Measurements from ENCODE around the gene SUMO3. TPM values are rescaled to one million over a fixed set of nuclear protein-coding genes. Genes with fewer than 3 reads are reported as not detected.
"Not testable (repeated sequence)": the region's sequence is repeated elsewhere in the genome, so short reads cannot be mapped to it uniquely, and the experiment has no call there.

Gene SUMO3
- total RNA-seq, 1 donor from 2014 or later, result 69.0 TPM

GRCh38 chr21:44834951-44835646, 17.2 kb upstream of the SUMO3 start:
- no peak overlapping the region for H3K4me3 Mint-ChIP-seq (ENCODE audit: unreplicated experiment)
- H3K4me1 Mint-ChIP-seq (ENCODE audit: unreplicated experiment), result no peaks in the 10 kb centered on the region
- TF ChIP-seq CTCF (IDR thresholded peaks at IDR 0.05; ENCODE audit: unreplicated experiment), result no peak
- no peak for DNase-seq (ENCODE audit: low spot score)
- H3K36me3 Mint-ChIP-seq (ENCODE audit: low read depth, unreplicated experiment), result no peaks in the 10 kb centered on the region
- no peak overlapping the region for H3K27ac Mint-ChIP-seq (ENCODE audit: unreplicated experiment)
- no peaks in the 10 kb centered on the region for H3K27me3 Mint-ChIP-seq (ENCODE audit: unreplicated experiment)
- H3K9me3 Mint-ChIP-seq (ENCODE audit: unreplicated experiment), result no peaks in the 10 kb centered on the region

- no peaks in the 10 kb centered on the region for H3K27me3 Mint-ChIP-seq (ENCODE audit: unreplicated experiment)
These were observed 16.5 kb upstream of the SUMO3 start for GRCh38 chr21:44834231-44834950.

GRCh38 chr21:44833663-44834062, 15.8 kb upstream of the SUMO3 start:
- Mint-ChIP-seq H3K4me1 (ENCODE audit: unreplicated experiment) (no peaks in the 10 kb centered on the region), H3K4me3 (ENCODE audit: unreplicated experiment) (no peak overlapping the region), H3K36me3 (ENCODE audit: low read depth, unreplicated experiment) (peaks cover 2% of the 10 kb centered on the region), H3K27ac (ENCODE audit: unreplicated experiment) (no peak overlapping the region), H3K9me3 (ENCODE audit: unreplicated experiment) (peaks cover under 1% of the 10 kb centered on the region), H3K27me3 (ENCODE audit: unreplicated experiment) (peaks cover under 1% of the 10 kb centered on the region)
- DNase-seq (ENCODE audit: low spot score), result no peak
- no peak for TF ChIP-seq CTCF (IDR thresholded peaks at IDR 0.05; ENCODE audit: unreplicated experiment)

More at GRCh38 chr21:44834231-44834950, 16.5 kb upstream of the SUMO3 start:
- H3K36me3 Mint-ChIP-seq (ENCODE audit: low read depth, unreplicated experiment), result no peaks in the 10 kb centered on the region
- H3K9me3 Mint-ChIP-seq (ENCODE audit: unreplicated experiment), result no peaks in the 10 kb centered on the region
- H3K27ac Mint-ChIP-seq (ENCODE audit: unreplicated experiment), result no peak overlapping the region
- H3K4me3 Mint-ChIP-seq (ENCODE audit: unreplicated experiment), result no peak overlapping the region
- H3K4me1 Mint-ChIP-seq (ENCODE audit: unreplicated experiment), result no peaks in the 10 kb centered on the region
- no peak for DNase-seq (ENCODE audit: low spot score)
- no peak for TF ChIP-seq CTCF (IDR thresholded peaks at IDR 0.05; ENCODE audit: unreplicated experiment)

GRCh38 chr21:44832516-44833255, 14.8 kb upstream of the SUMO3 start:
- H3K4me1 Mint-ChIP-seq (ENCODE audit: unreplicated experiment); H3K9me3 Mint-ChIP-seq (ENCODE audit: unreplicated experiment); DNase-seq (ENCODE audit: low spot score); H3K4me3 Mint-ChIP-seq (ENCODE audit: unreplicated experiment); H3K27ac Mint-ChIP-seq (ENCODE audit: unreplicated experiment); H3K27me3 Mint-ChIP-seq (ENCODE audit: unreplicated experiment): not testable (repeated sequence)
- peaks cover 10% of the 10 kb centered on the region for H3K36me3 Mint-ChIP-seq (ENCODE audit: low read depth, unreplicated experiment)

GRCh38 chr21:44831227-44831860, 13.5 kb upstream of the SUMO3 start:
- H3K9me3 Mint-ChIP-seq (ENCODE audit: unreplicated experiment), result peaks cover 13% of the 10 kb centered on the region

More at GRCh38 chr21:44831227-44831860, 13.5 kb upstream of the SUMO3 start:
- Mint-ChIP-seq H3K36me3 (ENCODE audit: low read depth, unreplicated experiment) (peaks cover 18% of the 10 kb centered on the region), H3K4me3 (ENCODE audit: unreplicated experiment) (no peak overlapping the region), H3K27me3 (ENCODE audit: unreplicated experiment) (peaks cover 2% of the 10 kb centered on the region), H3K27ac (ENCODE audit: unreplicated experiment) (no peak overlapping the region), H3K4me1 (ENCODE audit: unreplicated experiment) (no peaks in the 10 kb centered on the region)
- TF ChIP-seq CTCF (IDR thresholded peaks at IDR 0.05; ENCODE audit: unreplicated experiment), result no peak
- no peak for DNase-seq (ENCODE audit: low spot score)

Measured in endothelial cell (in vitro differentiated cells).